DMS153 treated with DMSO at 0.1 percent for 48 hours (cell line): ENCODE measurements around the gene BCAR3.
"Not testable (repeated sequence)": the region's sequence is repeated elsewhere in the genome, so short reads cannot be mapped to it uniquely, and the experiment has no call there.

ENCODE experiments used
- DNase-seq: peaks from one replicate; lab custom pipeline; 2025; ENCODE audit not compliant: unreplicated experiment; lab: John Stamatoyannopoulos, UW

The BCAR3 gene

GRCh38 chr1:93690341-93690740 is 8.7 kb upstream of the BCAR3 start:
- no peak for DNase-seq

GRCh38 chr1:93689521-93690223 is 8.0 kb upstream of the BCAR3 start:
- DNase-seq, result no peak

DNA sequence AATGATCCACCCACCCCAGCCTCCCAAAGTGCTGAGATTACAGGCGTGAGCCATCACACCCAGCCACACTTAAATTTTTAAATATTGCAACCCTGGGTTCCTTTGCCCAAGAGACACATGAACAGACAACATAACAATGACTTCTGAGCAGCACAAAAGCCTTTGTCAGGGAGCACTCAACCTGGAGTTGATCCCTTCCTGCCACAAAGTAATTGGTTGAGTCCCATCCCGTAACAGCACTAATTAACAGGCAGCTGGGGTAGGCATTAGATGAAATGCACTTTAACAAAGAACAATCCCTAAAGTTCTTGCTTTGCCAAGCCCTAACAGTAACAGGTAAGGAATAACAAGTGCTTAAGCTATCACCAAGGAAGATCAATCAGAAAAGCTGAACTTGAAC is 5.9 kb upstream of the BCAR3 start:
- DNase-seq, result no peak

- no peak for DNase-seq
These were observed 5.0 kb upstream of the BCAR3 start for GRCh38 chr1:93686504-93687250.

GRCh38 chr1:93685918-93686317 is 4.3 kb upstream of the BCAR3 start:
- no peak for DNase-seq

- no peak for DNase-seq
These were observed 1.6 kb upstream of the BCAR3 start for GRCh38 chr1:93683234-93683633.

DNA sequence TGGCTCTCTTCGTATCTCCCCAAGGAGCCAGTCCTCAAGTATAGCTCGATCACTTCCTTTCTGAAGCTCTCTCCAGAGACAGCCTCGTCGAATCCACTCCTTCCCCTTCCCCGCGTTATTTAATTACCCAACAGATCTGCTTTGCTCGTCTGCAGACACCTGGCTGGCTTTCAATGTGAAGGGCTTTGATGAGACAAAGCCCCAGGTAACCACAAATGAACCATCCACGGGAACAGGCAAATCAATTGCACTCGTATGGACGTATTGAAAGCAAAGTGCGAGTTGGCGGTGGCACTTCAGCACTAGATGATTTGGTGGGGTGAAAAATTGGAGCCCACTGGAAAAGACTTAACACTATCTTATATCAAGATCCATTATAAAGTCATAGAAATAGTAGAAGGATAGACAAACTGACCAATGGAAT is 364 bp upstream of the BCAR3 start:
- DNase-seq, result no peak

GRCh38 chr1:93680420-93681100 is 1.1 kb downstream of the BCAR3 start:
- DNase-seq, result peak; percentile 9

GRCh38 chr1:93680076-93680419 is 1.6 kb downstream of the BCAR3 start:
- no peak for DNase-seq

- DNase-seq, result no peak
These were observed 2.1 kb downstream of the BCAR3 start for GRCh38 chr1:93679546-93679945.

DNA sequence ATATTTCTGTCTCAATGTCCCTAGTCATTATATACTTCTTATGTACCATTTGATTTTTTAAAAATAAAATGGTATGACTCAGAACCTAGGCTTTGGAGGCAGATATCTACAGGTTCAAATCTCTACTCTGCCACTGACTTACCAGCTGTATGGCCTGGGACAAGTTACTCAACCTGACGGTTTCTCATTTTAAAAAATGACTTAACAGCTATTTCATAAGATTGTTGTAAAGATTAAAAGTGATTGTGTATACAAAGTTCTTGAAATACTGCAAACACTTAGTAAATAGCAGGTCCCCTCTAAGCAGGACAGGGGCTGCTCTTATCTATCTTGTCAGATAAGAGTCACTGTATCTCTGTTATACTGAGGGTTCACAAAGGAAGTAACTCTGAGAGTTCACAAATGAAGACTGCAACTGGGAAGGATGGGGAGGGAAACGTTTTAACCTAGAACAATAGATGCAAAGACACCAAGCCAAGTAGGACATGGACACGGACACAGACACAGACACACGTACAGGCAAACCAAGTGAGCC is 2.6 kb downstream of the BCAR3 start:
- DNase-seq, result no peak

DNA sequence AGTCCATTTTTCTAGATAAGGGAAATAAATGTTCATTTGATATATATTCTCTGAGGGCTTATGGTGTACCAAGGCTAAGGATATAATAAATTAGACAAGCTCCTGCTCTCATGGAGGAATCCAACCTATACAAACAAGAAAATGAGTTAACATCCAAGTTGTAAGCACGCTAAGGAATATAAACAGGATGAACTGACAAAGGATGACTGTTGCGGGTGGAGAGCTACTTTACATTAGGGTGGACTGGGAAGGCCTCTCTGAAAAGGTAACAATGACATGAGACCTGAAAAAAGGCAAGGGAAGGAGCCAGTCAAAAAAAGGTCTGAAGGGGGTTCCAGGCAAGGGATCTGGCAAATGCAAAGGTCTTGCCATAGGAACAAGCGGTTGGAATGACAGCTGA is 3.1 kb downstream of the BCAR3 start:
- no peak for DNase-seq

DNA sequence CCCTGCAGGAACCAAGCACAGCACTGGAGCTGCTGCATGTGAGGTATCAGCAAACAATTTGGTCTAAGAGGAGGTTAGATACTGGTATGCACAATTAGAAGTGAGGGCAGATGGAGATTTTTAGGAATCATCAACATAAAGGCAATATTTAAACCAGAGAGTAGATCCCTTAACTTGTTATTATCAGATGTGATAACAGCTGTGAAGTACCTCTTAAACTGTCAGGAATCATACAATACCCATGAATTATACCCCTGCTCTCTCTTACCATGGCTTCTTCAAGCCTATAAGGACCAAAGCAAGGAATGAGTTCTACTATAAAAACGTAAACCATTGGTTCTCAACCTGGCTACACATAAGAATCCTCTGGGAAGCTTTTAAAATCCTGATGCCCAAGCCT is 3.9 kb downstream of the BCAR3 start:
- no peak for DNase-seq

GRCh38 chr1:93676427-93676826 is 5.2 kb downstream of the BCAR3 start:
- no peak for DNase-seq

DNA sequence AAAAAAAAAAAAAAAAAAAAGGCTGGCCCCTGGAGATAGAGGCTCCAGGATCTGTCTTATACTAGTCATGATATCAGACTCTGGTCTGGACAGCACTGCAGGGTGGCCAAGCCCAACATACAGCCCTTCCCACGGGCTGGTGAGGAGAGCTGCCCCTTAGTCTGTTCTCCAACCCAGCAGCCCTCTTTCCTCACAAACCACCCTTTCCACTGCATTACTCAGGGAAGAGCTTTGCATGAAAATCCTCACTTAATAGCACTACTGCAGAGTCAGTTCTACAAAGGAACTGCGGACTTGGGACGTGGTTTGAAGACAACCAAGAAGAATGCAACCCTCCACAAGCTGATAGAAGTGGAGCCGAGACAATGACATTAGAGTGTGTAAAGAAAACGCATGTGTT is 5.7 kb downstream of the BCAR3 start:
- DNase-seq, result no peak

- no peak for DNase-seq
These were observed 6.4 kb downstream of the BCAR3 start for GRCh38 chr1:93675271-93675670.

DNA sequence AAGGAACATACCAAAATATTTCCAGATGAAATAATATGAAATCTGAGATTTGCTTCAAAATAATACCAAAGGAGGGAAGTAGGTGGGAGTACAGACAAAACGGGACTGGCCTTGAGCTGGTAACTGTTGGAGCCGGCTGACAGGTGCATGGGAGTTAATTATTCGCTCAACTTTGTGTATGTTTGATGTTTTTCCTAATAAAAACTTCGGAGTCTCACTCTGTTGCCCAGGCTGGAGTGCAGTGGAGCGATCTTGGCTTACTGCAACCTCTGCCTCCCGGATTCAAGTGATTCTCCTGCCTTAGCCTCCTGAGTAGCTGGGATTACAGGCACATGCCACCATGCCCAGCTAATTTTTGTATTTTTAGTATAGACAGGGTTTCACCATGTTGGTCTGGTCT is 7.6 kb downstream of the BCAR3 start:
- not testable (repeated sequence) for DNase-seq

- no peak for DNase-seq
These were observed 8.3 kb downstream of the BCAR3 start for GRCh38 chr1:93673163-93673829.

DNA sequence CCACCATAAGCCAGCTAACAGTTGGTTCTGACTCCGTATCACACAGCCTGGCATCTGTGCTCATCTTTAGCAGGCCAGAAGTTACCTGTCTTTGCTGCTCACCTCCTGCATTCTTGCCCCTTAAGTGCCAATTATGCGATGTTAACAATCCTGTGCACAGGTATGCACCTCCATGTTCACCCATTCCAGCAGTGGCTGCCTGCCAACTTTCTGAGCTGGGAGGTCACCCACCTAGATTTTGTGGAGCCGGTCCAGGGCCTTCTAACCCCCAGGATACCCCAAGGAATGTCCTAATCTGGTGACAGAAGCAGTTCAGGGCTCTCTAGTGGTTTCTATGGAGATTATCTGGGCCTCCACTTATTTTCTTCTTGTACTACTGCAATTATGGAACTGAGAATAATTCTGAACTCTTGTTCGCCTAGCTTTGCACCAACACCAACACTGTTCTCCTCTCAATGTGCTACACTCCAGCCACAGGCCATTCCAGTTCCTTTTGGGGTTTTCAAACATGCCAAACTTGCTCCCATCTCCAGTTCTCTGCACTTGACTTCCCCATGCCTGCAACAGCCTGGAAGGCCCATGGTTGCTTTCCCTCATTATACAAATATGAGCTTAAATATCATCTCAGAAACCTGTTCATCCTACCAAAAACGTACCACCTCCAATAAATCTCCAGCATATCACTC is 9.0 kb downstream of the BCAR3 start:
- DNase-seq, result no peak

DNA sequence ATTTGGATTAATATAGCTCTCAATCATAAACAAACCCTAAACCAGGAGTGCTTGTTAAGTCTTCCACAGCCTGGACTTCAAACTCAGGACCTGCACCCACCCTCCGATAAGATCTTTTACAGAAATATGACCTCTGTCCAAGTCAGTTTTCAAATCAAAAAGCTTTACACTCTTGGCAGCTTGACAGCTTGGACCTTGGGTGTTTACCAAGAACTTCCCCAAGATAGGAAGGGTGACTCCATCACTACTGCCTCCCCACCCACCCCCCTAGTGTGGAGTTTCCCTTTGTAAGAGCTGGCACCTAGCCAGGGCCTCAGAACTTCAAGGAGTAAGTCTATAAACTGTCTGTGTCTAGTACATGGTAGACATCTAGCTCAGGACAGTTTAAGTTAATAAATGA is 9.6 kb downstream of the BCAR3 start:
- DNase-seq, result no peak

DNA sequence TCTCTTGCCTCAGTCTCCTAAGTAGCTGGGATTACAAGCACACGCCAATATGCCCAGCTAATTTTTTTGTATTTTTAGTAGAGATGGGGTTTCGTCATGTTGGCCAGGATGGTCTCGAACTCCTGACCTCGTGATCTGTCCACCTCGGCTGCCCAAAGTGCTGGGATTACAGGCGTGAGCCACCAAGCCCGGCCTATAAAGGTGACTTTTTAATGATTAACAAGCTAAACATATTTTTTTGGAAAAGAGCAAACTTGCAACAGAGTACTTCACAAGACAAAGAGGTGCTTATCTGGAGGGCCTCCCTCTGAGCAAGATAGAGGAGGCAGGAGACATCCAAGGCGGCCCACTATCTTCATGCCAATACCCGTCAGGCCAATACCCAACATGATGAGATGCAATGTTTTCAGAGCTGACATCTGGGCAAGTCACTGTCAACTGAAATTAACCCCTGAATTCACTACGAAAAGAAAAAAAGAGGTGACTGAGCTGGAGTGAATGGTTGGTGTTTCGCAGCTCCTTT is 10.5 kb downstream of the BCAR3 start:
- no peak for DNase-seq
